IMR-90 (cell line): ENCODE results near the gene GABRG1. TPM values are rescaled to one million over a fixed set of nuclear protein-coding genes. Genes with fewer than 3 reads are reported as not detected.

Experiments used
- ATAC-seq: fragments of 200-7000 bp; cut with Tn5 transposase; 2 replicates; pipeline ENCODE4 v1.9.1; 2020; ENCODE audit warnings: low read depth, mild to moderate bottlenecking, moderate library complexity
- BruUV-seq: library from RNA; stranded (reverse); fragments of 400-500 nt; replicated peaks from 2 replicates; lab custom pipeline; 2021; lab: Mats Ljungman, UMichigan
- CTCF ChIA-PET: fragments of 300-600 bp; formaldehyde crosslinking; extraction: SDS; loops from one replicate; lab custom pipeline; 2021; ENCODE audit warnings: antibody characterized with exemption; lab: Yijun Ruan, JAX
- POLR2A ChIA-PET: fragments of 300-600 bp; sonication (Branson Sonifier 250); formaldehyde crosslinking; loops from one replicate; lab custom pipeline; 2022; ENCODE audit warnings: antibody characterized with exemption; ENCODE audit not compliant: unreplicated experiment; lab: Charles Lee
- DNase-seq: peaks from one replicate; pipeline ENCODE4 v3.0.0; 2013
- H2AFZ ChIP-seq: replicated peaks from 2 replicates; pipeline ENCODE3; 2013; ENCODE audit warnings: low read length, mild to moderate bottlenecking; ENCODE audit not compliant: poor library complexity
- H2AK5ac ChIP-seq: 2 replicates; pipeline ENCODE4 v1.6.1; 2013; ENCODE audit warnings: low read depth, low read length, inconsistent platforms
- H2AK9ac ChIP-seq: replicated peaks from 2 replicates; pipeline ENCODE3; 2013; ENCODE audit warnings: mild to moderate bottlenecking, low read depth, low read length, moderate library complexity; ENCODE audit not compliant: poor library complexity
- H2BK120ac ChIP-seq: 2 replicates; pipeline ENCODE4 v1.6.1; 2013; ENCODE audit warnings: low read depth, low read length, inconsistent platforms
- H2BK15ac ChIP-seq: 3 replicates; pipeline ENCODE4 v1.6.1; 2013; ENCODE audit warnings: low read depth, low read length, inconsistent platforms
- H2BK20ac ChIP-seq: 2 replicates; pipeline ENCODE4 v1.6.1; 2013; ENCODE audit warnings: low read depth, mild to moderate bottlenecking, inconsistent platforms, low read length, moderate library complexity
- H2BK5ac ChIP-seq: 2 replicates; pipeline ENCODE4 v1.6.1; 2013; ENCODE audit warnings: mild to moderate bottlenecking, low read depth, low read length, inconsistent platforms; ENCODE audit not compliant: poor library complexity, severe bottlenecking
- H3K14ac ChIP-seq: replicated peaks from 2 replicates; pipeline ENCODE4 v1.6.1; 2013; ENCODE audit warnings: low read depth, low read length, inconsistent platforms
- H3K18ac ChIP-seq: 2 replicates; pipeline ENCODE4 v1.6.1; 2013; ENCODE audit warnings: low read depth, low read length, control low read depth
- H3K23ac ChIP-seq: 2 replicates; pipeline ENCODE4 v1.6.1; 2013; ENCODE audit warnings: low read depth, low read length, inconsistent platforms
- H3K27ac ChIP-seq: 2 replicates; pipeline ENCODE4 v1.5.1; 2013; ENCODE audit warnings: mild to moderate bottlenecking, control low read depth, low read length; ENCODE audit not compliant: insufficient read depth
- H3K27me3 ChIP-seq: 2 replicates; pipeline ENCODE4 v1.6.1; 2013; ENCODE audit warnings: low read length; ENCODE audit not compliant: control insufficient read depth, insufficient read depth
- H3K36me3 ChIP-seq: 2 replicates; pipeline ENCODE4 v1.6.1; 2013; ENCODE audit warnings: low read length, mixed read lengths; ENCODE audit not compliant: control insufficient read depth, insufficient read depth
- H3K4ac ChIP-seq: 2 replicates; pipeline ENCODE4 v1.6.1; 2013; ENCODE audit warnings: low read depth, low read length, inconsistent platforms
- H3K4me1 ChIP-seq: 2 replicates; pipeline ENCODE4 v1.6.1; 2013; ENCODE audit warnings: low read length, mixed read lengths; ENCODE audit not compliant: control insufficient read depth, insufficient read depth
- H3K4me2 ChIP-seq: 2 replicates; pipeline ENCODE4 v1.6.1; 2013; ENCODE audit warnings: low read depth, mild to moderate bottlenecking, control low read depth, low read length, moderate library complexity
- H3K4me3 ChIP-seq: 2 replicates; pipeline ENCODE4 v1.5.1; 2013; ENCODE audit warnings: low read depth, mild to moderate bottlenecking, control low read depth, low read length, moderate library complexity; ENCODE audit not compliant: insufficient read depth
- H3K56ac ChIP-seq: 2 replicates; pipeline ENCODE4 v1.6.1; 2013; ENCODE audit warnings: low read length, inconsistent platforms; ENCODE audit not compliant: insufficient read depth; ENCODE audit errors: extremely low read depth
- H3K79me1 ChIP-seq, 2 experiments: 2 replicates each; pipeline ENCODE4 v1.6.1; 2013; ENCODE audit warnings: low read length in 2 of 2, inconsistent platforms in 1 of 2, low read depth in 1 of 2
- H3K9ac ChIP-seq: 2 replicates; pipeline ENCODE4 v1.6.1; 2013; ENCODE audit warnings: low read depth, low read length, control low read depth
- H3K9me1 ChIP-seq: 2 replicates; pipeline ENCODE4 v1.6.1; 2013; ENCODE audit warnings: low read length, inconsistent platforms; ENCODE audit not compliant: insufficient read depth
- H3K9me3 ChIP-seq: 2 replicates; pipeline ENCODE4 v1.6.1; 2013; ENCODE audit warnings: low read length; ENCODE audit not compliant: control insufficient read depth, insufficient read depth
- H4K20me1 ChIP-seq: 2 replicates; pipeline ENCODE4 v1.6.1; 2013; ENCODE audit warnings: low read length, inconsistent platforms; ENCODE audit not compliant: insufficient read depth
- H4K5ac ChIP-seq: 2 replicates; pipeline ENCODE4 v1.6.1; 2013; ENCODE audit warnings: mild to moderate bottlenecking, low read depth, low read length, control low read depth
- H4K8ac ChIP-seq, 2 experiments: 2 replicates each; pipeline ENCODE4 v1.6.1; 2013; ENCODE audit warnings: low read depth in 2 of 2, low read length in 2 of 2, control low read depth in 1 of 2, inconsistent platforms in 1 of 2
- H4K91ac ChIP-seq: 2 replicates; pipeline ENCODE4 v1.6.1; 2013; ENCODE audit warnings: low read depth, low read length, inconsistent platforms; ENCODE audit not compliant: insufficient read depth
- CEBPB ChIP-seq: IDR thresholded peaks from 2 replicates; pipeline ENCODE4 v1.6.1; 2012; ENCODE audit warnings: low read depth, low read length, improper control_type of control experiment
- FOS ChIP-seq: fragments of 150-350 bp; IDR thresholded peaks from 2 replicates; pipeline ENCODE4 v1.6.1; 2016; ENCODE audit warnings: low read depth, low read length
- MAZ ChIP-seq: IDR thresholded peaks from 2 replicates; pipeline ENCODE4 v1.6.1; 2012; ENCODE audit warnings: low read depth, mild to moderate bottlenecking, low read length, improper control_type of control experiment, moderate library complexity, borderline replicate concordance
- MXI1 ChIP-seq: IDR thresholded peaks from 2 replicates; pipeline ENCODE4 v1.6.1; 2012; ENCODE audit warnings: low read depth, mild to moderate bottlenecking, low read length, moderate library complexity, borderline replicate concordance
- POLR2A ChIP-seq: IDR thresholded peaks from 2 replicates; pipeline ENCODE4 v1.6.1; 2012; ENCODE audit warnings: mild to moderate bottlenecking, low read depth, low read length
- RCOR1 ChIP-seq: IDR thresholded peaks from 2 replicates; pipeline ENCODE4 v1.6.1; 2012; ENCODE audit warnings: mild to moderate bottlenecking, low read length, improper control_type of control experiment; ENCODE audit not compliant: insufficient replicate concordance
- RFX5 ChIP-seq: IDR thresholded peaks from 2 replicates; pipeline ENCODE4 v1.8.0; 2012; ENCODE audit warnings: low read depth, mild to moderate bottlenecking, low read length, moderate library complexity
- SMC3 ChIP-seq: fragments of 150-350 bp; IDR thresholded peaks from 2 replicates; pipeline ENCODE4 v1.6.1; 2016; ENCODE audit warnings: low read depth, mild to moderate bottlenecking, antibody characterized with exemption, low read length, moderate library complexity
- WGBS, 2 experiments: methylation state at CpG; one replicate each; pipeline versions ENCODE4 v1.1.5 to v1.1.7; 2013; ENCODE audit warnings: missing lambda C conversion rate in 2 of 2; ENCODE audit not compliant: insufficient read length in 1 of 2; ENCODE audit errors: extremely low coverage in 2 of 2; 5-methylcytosine and 5-hydroxymethylcytosine counted together
- dilution Hi-C: fragments of 300-500 bp; cut with HindIII; formaldehyde crosslinking; loops from one replicate; pipeline ENCODE4 v1.14.3; 2018; ENCODE audit warnings: low sequenced_read_pairs; ENCODE audit not compliant: unreplicated experiment
- in situ Hi-C: fragments of 300-500 bp; cut with MboI; formaldehyde crosslinking; loops from 3 replicates; pipeline ENCODE4 v1.14.3; 2019; ENCODE audit warnings: low sequenced_read_pairs, inconsistent platforms, mixed read lengths
- intact Hi-C: fragments of 100-400 bp; cut with micrococcal nuclease; formaldehyde crosslinking; loops from 2 replicates; pipeline ENCODE4 v1.10.0; 2022
- polyA plus RNA-seq, 3 experiments: library from polyadenylated mRNA; depleted of rRNA; stranded (reverse); fragments of >200 nt; gene quantifications; 2 replicates each; pipeline ENCODE4 v1.2.3, GENCODE V29; 2012; ENCODE audit warnings: low replicate concordance in 1 of 3
- total RNA-seq: library from RNA; depleted of rRNA; stranded (reverse); fragments of >200 nt; gene quantifications from 2 replicates; pipeline ENCODE4 v1.2.3, GENCODE V29; 2012
- TF ChIP-seq, protein P1 (sequence below): conservative IDR thresholded peaks from 2 replicates; pipeline ENCODE4 v1.5.1; 2012; ENCODE audit warnings: mild to moderate bottlenecking, low read depth, low read length, improper control_type of control experiment
- TF ChIP-seq, protein P2 (sequence below): fragments of 150-350 bp; IDR thresholded peaks from 2 replicates; pipeline ENCODE4 v1.6.1; 2017; ENCODE audit warnings: mild to moderate bottlenecking, antibody characterized with exemption, low read length, low read depth

GABRG1 gene
- total and polyA plus RNA-seq, 2 of the 4 experiments (the other 2 are of a cell fraction): not detected

DNA sequence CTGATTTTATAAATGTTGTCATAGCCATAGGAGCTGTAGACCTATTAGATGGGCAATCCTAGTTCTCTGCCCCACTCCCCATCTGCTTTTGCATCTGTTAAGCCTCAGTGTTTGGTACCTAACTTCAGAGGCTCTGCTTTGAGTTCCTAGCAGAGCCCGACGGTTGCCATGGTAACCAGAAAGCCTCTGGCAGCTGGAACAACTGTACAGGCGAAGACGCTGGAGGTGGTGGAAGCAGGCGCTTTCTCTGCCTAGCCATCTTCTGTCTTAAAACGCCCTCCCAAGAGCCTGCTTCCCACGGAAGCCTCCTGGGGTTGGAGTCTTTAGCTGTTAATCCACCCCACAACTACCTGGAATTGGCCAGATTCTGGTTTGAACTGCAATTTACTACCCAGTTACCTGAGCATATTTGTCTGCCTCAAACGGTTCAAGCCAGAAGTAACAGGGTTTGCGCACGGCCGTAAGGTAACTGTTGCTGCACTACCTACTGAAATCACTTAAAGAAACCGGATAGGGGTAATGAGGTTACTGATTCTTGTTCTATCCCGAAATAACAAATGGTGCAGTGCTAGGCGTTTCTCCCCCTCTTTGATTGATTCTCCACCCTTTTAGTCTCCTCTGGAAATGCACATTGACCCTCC is 1.0 kb upstream of the GABRG1 start:
- in situ Hi-C loops (no loop called here), dilution Hi-C loops (no loop called here), intact Hi-C loops (no loop called here)
- H3K9me1 ChIP-seq: no peaks in the 10 kb centered on the region
- no peak overlapping the region for H3K27ac ChIP-seq
- H3K4me1 ChIP-seq: no peaks in the 10 kb centered on the region
- DNase-seq (no peak), ATAC-seq (no peak)
- H3K4ac ChIP-seq: no peak overlapping the region
- H4K20me1 ChIP-seq: no peaks in the 10 kb centered on the region
- no CpG with 5 or more reads among the region's 14 CpGs for WGBS, 2 experiments
- no peak overlapping the region for H4K8ac ChIP-seq
- no peak overlapping the region for H3K18ac ChIP-seq
- ChIA-PET CTCF (no interaction called here), POLR2A (no interaction called here)
- H2BK5ac ChIP-seq: no peak overlapping the region
- H2BK20ac ChIP-seq: no peak overlapping the region
- no peak overlapping the region for H3K23ac ChIP-seq
- no peak overlapping the region for H2BK120ac ChIP-seq
- no peak overlapping the region for H4K91ac ChIP-seq
- no peak overlapping the region for H2AK9ac ChIP-seq
- no peak overlapping the region for H3K4me3 ChIP-seq
- no peaks in the 10 kb centered on the region for H3K36me3 ChIP-seq
- no peaks in the 10 kb centered on the region for H3K79me1 ChIP-seq
- no peak overlapping the region for H2AK5ac ChIP-seq
- no peak overlapping the region for H3K56ac ChIP-seq
- no TSS peak for BruUV-seq
- no peak overlapping the region for H3K14ac ChIP-seq
- H3K4me2 ChIP-seq: no peak overlapping the region
- no peak overlapping the region for H2AFZ ChIP-seq
- no peak overlapping the region for H2BK15ac ChIP-seq
- no peaks in the 10 kb centered on the region for H3K27me3 ChIP-seq
- H3K9ac ChIP-seq: no peak overlapping the region
- no peak overlapping the region for H4K5ac ChIP-seq
- TF ChIP-seq MXI1 (no peak), POLR2A (no peak), FOS (no peak), RCOR1 (no peak), RFX5 (no peak), CEBPB (no peak), MAZ (no peak), SMC3 (no peak)
- TF ChIP-seq, protein P1, sequence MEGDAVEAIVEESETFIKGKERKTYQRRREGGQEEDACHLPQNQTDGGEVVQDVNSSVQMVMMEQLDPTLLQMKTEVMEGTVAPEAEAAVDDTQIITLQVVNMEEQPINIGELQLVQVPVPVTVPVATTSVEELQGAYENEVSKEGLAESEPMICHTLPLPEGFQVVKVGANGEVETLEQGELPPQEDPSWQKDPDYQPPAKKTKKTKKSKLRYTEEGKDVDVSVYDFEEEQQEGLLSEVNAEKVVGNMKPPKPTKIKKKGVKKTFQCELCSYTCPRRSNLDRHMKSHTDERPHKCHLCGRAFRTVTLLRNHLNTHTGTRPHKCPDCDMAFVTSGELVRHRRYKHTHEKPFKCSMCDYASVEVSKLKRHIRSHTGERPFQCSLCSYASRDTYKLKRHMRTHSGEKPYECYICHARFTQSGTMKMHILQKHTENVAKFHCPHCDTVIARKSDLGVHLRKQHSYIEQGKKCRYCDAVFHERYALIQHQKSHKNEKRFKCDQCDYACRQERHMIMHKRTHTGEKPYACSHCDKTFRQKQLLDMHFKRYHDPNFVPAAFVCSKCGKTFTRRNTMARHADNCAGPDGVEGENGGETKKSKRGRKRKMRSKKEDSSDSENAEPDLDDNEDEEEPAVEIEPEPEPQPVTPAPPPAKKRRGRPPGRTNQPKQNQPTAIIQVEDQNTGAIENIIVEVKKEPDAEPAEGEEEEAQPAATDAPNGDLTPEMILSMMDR: no peak
- TF ChIP-seq, protein P2, sequence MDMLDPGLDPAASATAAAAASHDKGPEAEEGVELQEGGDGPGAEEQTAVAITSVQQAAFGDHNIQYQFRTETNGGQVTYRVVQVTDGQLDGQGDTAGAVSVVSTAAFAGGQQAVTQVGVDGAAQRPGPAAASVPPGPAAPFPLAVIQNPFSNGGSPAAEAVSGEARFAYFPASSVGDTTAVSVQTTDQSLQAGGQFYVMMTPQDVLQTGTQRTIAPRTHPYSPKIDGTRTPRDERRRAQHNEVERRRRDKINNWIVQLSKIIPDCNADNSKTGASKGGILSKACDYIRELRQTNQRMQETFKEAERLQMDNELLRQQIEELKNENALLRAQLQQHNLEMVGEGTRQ: no peak
- no peaks in the 10 kb centered on the region; the same call in 1 of the 2 replicates for H3K9me3 ChIP-seq
